Stimulated activated CD8-positive, alpha-beta memory T cell treated with anti-CD3 and anti-CD28 coated beads, Interleukin-7, amount 100 ng/mL, for 1 hour (primary cell): Measurements from ENCODE around the gene ATP4B.

Experiments used
- DNase-seq, 2 donors: peaks; one replicate each; pipeline ENCODE4 v3.0.0-alpha.2; 2020; ENCODE audit warnings: low read depth in 2 of 2

The ATP4B gene

GRCh38 chr13:113607889-113608635, 49.9 kb downstream of the ATP4B start:
- no peak for DNase-seq

- no peak for DNase-seq
Measured at GRCh38 chr13:113607056-113607888, 50.7 kb downstream of the ATP4B start.

- DNase-seq: no peak
Measured at GRCh38 chr13:113605866-113606438, 52.0 kb downstream of the ATP4B start.

- no peak for DNase-seq
Measured at GRCh38 chr13:113605461-113605860, 52.5 kb downstream of the ATP4B start.

GRCh38 chr13:113604186-113604585, 53.8 kb downstream of the ATP4B start:
- DNase-seq: no peak

- DNase-seq: no peak
Measured at GRCh38 chr13:113603116-113603710, 54.8 kb downstream of the ATP4B start.

GRCh38 chr13:113602291-113602988, 55.6 kb downstream of the ATP4B start:
- DNase-seq: no peak

- DNase-seq: no peak
Measured at GRCh38 chr13:113601166-113602070, 56.6 kb downstream of the ATP4B start.

GRCh38 chr13:113599391-113599790, 58.6 kb downstream of the ATP4B start:
- DNase-seq: no peak
